GM21825 (cell line): ENCODE data around the gene GRIFIN.

ENCODE experiments used
- ATAC-seq: cut with Tn5 transposase; IDR thresholded peaks from one replicate; pipeline ENCODE4 v1.9.1; 2021; ENCODE audit warnings: mild to moderate bottlenecking, moderate library complexity; ENCODE audit not compliant: unreplicated experiment

The GRIFIN gene

GRCh38 chr7:2476298-2476697, at the start of gene GRIFIN:
Gene GRIFIN (minus strand): TSS chr7:2476398. CDS start chr7:2476383, 15 bp downstream.
- ATAC-seq = no peak

- no peak for ATAC-seq
These were observed 48.8 kb upstream of the GRIFIN start for GRCh38 chr7:2524808-2525657.

GRCh38 chr7:2523941-2524807, 48.0 kb upstream of the GRIFIN start:
- no peak for ATAC-seq

- ATAC-seq = no peak
These were observed 47.3 kb upstream of the GRIFIN start for GRCh38 chr7:2523461-2523936.

GRCh38 chr7:2522780-2523433, 46.7 kb upstream of the GRIFIN start:
- ATAC-seq = no peak

GRCh38 chr7:2521952-2522591, 45.9 kb upstream of the GRIFIN start:
- no peak for ATAC-seq

GRCh38 chr7:2521341-2521745, 45.1 kb upstream of the GRIFIN start:
- no peak for ATAC-seq

- no peak for ATAC-seq
These were observed 44.6 kb upstream of the GRIFIN start for GRCh38 chr7:2520761-2521290.

GRCh38 chr7:2520131-2520760, 44.0 kb upstream of the GRIFIN start:
- ATAC-seq = no peak

GRCh38 chr7:2519119-2519930, 43.1 kb upstream of the GRIFIN start, which contains the start of gene LFNG:
Gene LFNG (plus strand): TSS chr7:2519774. CDS start chr7:2519862, 88 bp downstream.
- ATAC-seq = peak; percentile 69

GRCh38 chr7:2518737-2519118, 42.5 kb upstream of the GRIFIN start:
- ATAC-seq = no peak

GRCh38 chr7:2517678-2518507, 41.7 kb upstream of the GRIFIN start:
- no peak for ATAC-seq

GRCh38 chr7:2517026-2517425, 40.8 kb upstream of the GRIFIN start:
- ATAC-seq = no peak

- no peak for ATAC-seq
These were observed 40.0 kb upstream of the GRIFIN start for GRCh38 chr7:2516194-2516555.

GRCh38 chr7:2515424-2516193, 39.4 kb upstream of the GRIFIN start:
- no peak for ATAC-seq

- ATAC-seq = no peak
These were observed 38.5 kb upstream of the GRIFIN start for GRCh38 chr7:2514473-2515423.
